Measurements from ENCODE around the gene PIK3R2.

DNA sequence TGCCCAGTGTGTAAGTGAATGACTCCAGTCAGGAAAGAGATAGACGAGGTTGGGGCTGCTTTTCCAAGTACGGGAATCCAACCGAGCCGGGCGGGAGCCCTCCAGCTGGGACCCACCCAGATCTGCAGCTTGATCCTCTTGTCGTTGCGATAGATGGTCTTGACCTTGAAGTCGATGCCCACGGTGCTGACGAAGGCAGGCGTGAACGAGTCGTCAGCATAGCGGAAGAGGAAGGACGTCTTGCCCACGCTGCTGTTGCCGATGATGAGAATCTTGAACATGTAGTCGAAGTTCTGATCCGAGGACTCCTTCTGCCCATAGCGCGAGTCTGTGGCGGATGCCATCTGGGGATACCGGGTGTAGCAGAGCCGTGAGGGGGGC is 49.4 kb downstream of the PIK3R2 start:
- TF ChIP-seq, protein P1, sequence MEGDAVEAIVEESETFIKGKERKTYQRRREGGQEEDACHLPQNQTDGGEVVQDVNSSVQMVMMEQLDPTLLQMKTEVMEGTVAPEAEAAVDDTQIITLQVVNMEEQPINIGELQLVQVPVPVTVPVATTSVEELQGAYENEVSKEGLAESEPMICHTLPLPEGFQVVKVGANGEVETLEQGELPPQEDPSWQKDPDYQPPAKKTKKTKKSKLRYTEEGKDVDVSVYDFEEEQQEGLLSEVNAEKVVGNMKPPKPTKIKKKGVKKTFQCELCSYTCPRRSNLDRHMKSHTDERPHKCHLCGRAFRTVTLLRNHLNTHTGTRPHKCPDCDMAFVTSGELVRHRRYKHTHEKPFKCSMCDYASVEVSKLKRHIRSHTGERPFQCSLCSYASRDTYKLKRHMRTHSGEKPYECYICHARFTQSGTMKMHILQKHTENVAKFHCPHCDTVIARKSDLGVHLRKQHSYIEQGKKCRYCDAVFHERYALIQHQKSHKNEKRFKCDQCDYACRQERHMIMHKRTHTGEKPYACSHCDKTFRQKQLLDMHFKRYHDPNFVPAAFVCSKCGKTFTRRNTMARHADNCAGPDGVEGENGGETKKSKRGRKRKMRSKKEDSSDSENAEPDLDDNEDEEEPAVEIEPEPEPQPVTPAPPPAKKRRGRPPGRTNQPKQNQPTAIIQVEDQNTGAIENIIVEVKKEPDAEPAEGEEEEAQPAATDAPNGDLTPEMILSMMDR (CRISPR knock-in tag; IDR thresholded peaks at IDR 0.05): no peak
- TF ChIP-seq ZNF10 (CRISPR knock-in tag; IDR thresholded peaks at IDR 0.05; ENCODE audit: borderline replicate concordance, low read depth): no peak
- TF ChIP-seq PBX3 (CRISPR knock-in tag; IDR thresholded peaks at IDR 0.05; ENCODE audit: borderline replicate concordance): no peak
- TF ChIP-seq, protein P2, sequence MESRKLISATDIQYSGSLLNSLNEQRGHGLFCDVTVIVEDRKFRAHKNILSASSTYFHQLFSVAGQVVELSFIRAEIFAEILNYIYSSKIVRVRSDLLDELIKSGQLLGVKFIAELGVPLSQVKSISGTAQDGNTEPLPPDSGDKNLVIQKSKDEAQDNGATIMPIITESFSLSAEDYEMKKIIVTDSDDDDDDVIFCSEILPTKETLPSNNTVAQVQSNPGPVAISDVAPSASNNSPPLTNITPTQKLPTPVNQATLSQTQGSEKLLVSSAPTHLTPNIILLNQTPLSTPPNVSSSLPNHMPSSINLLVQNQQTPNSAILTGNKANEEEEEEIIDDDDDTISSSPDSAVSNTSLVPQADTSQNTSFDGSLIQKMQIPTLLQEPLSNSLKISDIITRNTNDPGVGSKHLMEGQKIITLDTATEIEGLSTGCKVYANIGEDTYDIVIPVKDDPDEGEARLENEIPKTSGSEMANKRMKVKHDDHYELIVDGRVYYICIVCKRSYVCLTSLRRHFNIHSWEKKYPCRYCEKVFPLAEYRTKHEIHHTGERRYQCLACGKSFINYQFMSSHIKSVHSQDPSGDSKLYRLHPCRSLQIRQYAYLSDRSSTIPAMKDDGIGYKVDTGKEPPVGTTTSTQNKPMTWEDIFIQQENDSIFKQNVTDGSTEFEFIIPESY (CRISPR knock-in tag; IDR thresholded peaks at IDR 0.05): no peak
- TF ChIP-seq RFXAP (CRISPR knock-in tag; IDR thresholded peaks at IDR 0.05; ENCODE audit: borderline replicate concordance): no peak
- TF ChIP-seq ATF7-NPFF (CRISPR knock-in tag; IDR thresholded peaks at IDR 0.05; ENCODE audit: low read depth): no peak
- TF ChIP-seq BRCA1 (CRISPR knock-in tag; IDR thresholded peaks at IDR 0.05): no peak
- no peak for TF ChIP-seq ZSCAN9 (CRISPR knock-in tag; IDR thresholded peaks at IDR 0.05; ENCODE audit: borderline replicate concordance)
- TF ChIP-seq ZZZ3 (CRISPR knock-in tag; IDR thresholded peaks at IDR 0.05; ENCODE audit: borderline replicate concordance): no peak
- TF ChIP-seq ARHGAP35 (CRISPR knock-in tag; IDR thresholded peaks at IDR 0.05; ENCODE audit: borderline replicate concordance): no peak
- no peak for TF ChIP-seq KDM1A (CRISPR knock-in tag; IDR thresholded peaks at IDR 0.05)
